H7 (cell line): ENCODE measurements around the gene DTX2. TPM values are rescaled to one million over a fixed set of nuclear protein-coding genes. Genes with fewer than 3 reads are reported as not detected.
A peak's percentile ranks its signal among the peaks of the same experiment; 100 is the strongest.
"Not testable (repeated sequence)": the region's sequence is repeated elsewhere in the genome, so short reads cannot be mapped to it uniquely, and the experiment has no call there.

Experiments
- DNase-seq: peaks from one replicate; pipeline ENCODE4 v3.0.0; 2012
- H3K27me3 ChIP-seq: 2 replicates; pipeline ENCODE4 v1.6.0; 2011; ENCODE audit warnings: mild to moderate bottlenecking, low read length; ENCODE audit not compliant: control insufficient read depth, insufficient read depth
- H3K36me3 ChIP-seq: replicated peaks from 2 replicates; pipeline ENCODE4 v1.5.1; 2011; ENCODE audit warnings: low read length; ENCODE audit not compliant: control insufficient read depth, insufficient read depth
- H3K4me3 ChIP-seq: 2 replicates; pipeline ENCODE4 v1.5.1; 2011; ENCODE audit warnings: low read depth, mild to moderate bottlenecking, control low read depth, low read length, moderate library complexity; ENCODE audit not compliant: insufficient read depth
- total RNA-seq: library from RNA; depleted of rRNA; stranded (reverse); fragments of >200 nt; shearing (Covaris generic); gene quantifications from 2 replicates; pipeline ENCODE4 v1.2.3, GENCODE V29; 2014

Gene DTX2
- total RNA-seq, 1 experiment from 2014 or later: 31.3 TPM

DNA sequence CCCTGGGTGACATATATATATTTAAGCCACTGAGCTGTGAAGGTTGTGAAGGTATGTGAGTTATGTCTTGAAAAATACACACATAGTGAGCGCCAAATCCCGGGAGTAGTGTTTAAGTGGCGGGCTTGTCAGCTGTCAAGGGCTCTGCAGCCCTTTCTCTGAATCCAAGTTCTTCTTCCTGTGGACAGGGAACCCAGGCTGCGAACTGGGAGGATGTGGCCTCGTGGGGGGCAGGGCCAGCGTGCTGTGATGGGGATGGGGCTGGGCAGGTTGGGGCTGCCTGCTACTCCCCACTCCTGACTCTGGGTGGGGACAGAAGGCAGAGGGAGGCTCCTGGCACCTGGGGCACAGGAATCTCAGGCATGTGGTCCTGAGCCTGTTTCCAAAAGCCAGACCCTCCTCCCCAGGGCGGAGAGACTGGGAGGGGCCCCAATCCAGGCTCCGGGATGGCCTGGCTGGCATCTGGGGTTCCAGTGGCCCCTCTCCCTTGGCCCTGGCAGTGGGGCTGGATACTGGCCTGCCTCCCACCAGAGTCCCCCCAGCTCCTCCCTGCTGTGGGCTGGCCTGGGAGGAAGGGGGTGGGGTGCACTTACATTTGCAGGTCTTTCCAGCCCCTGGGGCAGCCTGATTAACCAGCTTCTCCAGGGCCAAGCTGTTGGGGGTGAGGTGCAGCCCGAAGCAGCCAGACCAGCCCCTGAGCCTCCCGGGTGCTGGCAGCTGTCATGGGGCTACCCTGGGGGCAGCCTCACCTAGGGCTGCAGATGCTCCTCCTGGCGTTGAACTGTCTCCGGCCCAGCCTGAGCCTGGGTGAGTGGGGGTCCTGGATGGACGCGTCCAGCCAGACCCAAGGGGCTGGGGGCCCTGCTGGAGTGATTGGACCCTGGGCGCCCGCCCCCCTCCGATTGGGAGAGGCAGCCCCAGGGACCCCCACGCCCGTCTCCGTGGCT lies 48.7 kb downstream of the DTX2 start, which contains the start of gene UPK3B:
TSS of gene UPK3B (plus strand) at position 622 of the 947 bp plus-strand sequence. CDS start at position 723, 101 bp downstream.
- H3K27me3 ChIP-seq: no peaks in the 10 kb centered on the region
- no peak within 1 kb of the TSS for H3K4me3 ChIP-seq
- H3K36me3 ChIP-seq: peaks cover 1% of the 10 kb centered on the region; the same call in 1 of the 2 replicates
- DNase-seq: peak; percentile 93

DNA sequence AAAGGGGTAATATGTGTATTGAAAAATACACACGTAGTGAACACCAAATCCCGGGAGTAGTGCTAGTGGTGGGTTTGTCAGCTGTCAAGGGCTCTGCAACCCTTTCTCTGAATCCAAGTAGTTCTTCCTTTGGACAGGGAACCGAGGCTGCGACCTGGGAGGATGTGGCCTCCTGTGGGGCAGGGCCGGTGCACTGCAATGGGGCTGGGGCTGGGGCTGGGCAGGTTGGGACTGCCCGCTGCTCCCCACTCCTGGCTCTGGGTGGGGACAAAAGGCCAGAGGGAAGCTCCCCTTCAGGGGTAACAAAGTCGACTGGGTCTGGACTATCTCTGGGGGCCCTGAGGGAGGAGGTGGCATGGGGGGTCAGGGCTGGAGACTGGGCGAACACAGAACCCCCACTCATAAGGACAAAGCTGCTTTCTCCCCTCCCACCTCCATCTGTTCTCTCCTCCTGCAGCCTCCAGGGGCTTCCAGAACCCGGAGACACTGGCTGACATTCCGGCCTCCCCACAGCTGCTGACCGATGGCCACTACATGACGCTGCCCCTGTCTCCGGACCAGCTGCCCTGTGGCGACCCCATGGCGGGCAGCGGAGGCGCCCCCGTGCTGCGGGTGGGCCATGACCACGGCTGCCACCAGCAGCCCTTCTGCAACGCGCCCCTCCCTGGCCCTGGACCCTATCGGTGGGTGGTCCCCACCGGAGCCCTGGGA lies 49.8 kb downstream of the DTX2 start:
- H3K27me3 ChIP-seq, H3K36me3 ChIP-seq, DNase-seq, H3K4me3 ChIP-seq: not testable (repeated sequence)

DNA sequence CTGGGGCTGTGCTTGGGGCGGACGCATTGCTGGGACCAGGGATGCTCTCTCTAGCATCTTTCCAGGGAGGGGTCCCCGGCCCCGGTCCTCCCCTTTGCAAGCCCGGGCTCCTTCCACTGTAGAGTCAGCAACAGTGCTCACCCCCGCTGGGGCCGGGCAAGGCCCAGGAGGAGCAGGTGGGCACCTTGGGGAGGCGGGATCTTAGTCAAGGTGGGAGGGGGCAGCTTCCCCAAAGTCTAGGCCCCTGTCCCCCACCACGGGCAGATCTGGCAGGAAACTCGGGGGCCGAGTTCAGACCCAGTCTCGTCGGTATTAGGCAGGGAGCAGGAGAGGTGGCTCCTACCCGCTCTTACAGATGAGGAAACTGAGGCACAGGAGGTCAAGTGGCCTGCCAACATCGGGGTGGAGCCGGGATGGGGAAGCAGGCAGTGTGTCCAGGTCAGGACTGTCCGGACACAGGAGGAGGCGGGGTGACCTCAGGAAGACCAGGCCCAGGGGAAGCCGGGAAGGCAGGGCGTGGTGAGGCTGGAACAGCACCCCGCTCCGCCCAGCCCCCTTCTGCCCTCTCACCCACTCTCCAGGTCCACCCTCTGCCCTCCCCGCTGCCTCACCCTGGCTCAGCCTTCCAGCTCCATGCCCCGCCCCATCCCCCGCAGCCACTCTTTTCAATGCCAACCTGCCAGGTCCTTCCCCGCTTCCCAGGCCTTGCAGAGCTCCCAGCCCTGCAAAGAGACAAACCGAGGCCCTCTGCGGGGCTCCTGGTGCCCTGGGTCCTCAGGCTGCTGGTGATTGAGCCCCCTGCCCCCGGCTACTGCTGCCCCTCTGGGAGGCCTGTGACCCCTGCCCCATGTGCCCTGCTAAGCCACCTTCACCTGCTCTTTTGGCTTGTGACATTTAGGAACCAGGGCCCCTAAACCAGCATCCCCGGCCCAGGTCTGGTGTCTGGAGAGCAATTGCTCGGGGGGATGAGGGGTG lies 50.7 kb downstream of the DTX2 start:
- not testable (repeated sequence) for H3K4me3 ChIP-seq, H3K36me3 ChIP-seq, DNase-seq, H3K27me3 ChIP-seq

DNA sequence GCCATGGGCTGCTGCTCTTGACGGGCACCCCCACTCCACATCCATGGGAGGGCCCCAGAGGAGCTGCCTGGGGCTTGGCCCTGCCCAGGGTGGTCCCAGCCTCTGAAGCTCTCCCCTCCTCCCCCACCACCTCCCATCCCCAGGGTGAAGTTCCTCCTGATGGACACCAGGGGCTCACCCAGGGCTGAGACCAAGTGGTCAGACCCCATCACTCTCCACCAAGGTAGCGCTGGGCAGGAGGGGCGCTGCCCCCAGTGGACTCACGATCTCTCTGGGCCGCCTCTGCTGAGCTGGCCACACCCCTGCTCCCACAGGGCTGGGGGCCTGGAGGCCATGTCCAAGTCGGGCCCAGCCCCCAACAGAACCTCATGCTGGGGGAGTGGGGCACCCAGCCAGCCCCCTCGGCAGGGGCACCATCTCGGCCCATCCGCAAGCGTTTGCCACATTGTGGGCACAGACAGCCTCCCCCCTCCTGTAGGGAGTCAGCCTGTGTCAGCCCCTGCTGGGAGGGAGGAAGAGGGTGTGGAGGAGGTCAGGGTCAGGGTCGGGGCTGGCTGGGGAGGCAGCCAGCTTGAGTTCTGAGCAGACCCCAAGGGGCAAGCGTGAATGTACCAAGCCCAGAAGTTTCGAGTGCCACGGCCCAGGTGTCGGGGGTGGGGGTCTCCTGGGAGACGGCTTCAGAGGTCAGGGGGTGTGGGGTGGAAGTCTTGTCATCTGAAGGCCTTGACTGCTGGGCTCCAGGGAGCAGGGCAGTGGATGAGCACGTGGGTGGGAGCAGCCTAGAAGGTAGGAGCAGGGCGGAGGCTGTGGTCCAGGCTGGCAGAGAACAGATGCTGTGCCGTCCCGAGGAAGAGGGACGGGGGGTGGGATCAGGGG lies 51.7 kb downstream of the DTX2 start:
- Histone ChIP-seq H3K4me3 (no peak overlapping the region), H3K36me3 (no peaks in the 10 kb centered on the region), H3K27me3 (no peaks in the 10 kb centered on the region)
- DNase-seq: peak; percentile 89

DNA sequence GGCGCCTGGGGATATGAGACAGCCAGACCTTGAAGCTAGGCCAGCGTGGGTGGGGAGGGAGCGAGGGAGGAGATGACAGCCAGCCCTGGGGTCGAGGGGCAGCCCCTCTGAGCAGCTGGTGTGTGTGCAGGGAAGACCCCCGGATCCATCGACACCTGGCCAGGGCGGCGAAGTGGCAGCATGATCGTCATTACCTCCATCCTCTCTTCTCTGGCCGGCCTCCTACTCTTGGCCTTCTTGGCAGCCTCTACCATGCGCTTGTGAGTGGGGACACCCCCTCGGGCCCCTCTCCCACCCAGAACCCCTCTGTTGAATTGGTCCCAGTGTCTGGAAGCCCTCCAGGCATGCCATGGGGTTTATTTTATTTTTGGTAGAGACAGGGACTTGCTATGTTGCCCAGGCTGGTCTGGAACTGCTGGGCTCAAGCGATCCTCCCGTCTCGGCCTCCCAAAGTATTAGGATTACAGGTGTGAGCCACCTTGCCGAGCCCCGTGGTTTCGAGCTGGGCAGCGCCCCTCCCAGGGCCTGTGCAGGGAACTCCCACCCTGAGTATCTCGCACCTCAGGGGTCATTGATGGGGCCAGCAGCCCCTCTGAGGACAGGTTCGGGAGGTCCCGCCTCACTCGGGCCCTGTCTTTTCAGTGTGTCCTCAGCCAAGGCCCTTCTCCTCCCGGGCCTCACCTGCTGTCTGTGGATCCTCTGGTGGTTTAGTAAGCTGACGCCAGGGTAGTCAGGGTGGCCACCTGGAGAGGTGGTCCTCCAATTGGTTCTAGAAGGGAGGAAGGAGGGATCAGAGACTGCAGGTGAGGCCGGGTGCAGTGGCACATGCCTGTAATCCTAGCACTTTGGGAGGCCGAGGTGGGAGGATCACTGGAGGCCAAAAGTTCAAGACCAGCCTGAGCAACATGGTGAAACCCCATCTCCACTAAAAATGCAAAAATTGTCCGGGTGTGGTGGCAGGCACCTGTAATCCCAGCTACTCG lies 52.6 kb downstream of the DTX2 start:
- DNase-seq: peak; percentile 55
- Histone ChIP-seq H3K4me3 (no peak overlapping the region), H3K36me3 (no peaks in the 10 kb centered on the region), H3K27me3 (no peaks in the 10 kb centered on the region)

DNA sequence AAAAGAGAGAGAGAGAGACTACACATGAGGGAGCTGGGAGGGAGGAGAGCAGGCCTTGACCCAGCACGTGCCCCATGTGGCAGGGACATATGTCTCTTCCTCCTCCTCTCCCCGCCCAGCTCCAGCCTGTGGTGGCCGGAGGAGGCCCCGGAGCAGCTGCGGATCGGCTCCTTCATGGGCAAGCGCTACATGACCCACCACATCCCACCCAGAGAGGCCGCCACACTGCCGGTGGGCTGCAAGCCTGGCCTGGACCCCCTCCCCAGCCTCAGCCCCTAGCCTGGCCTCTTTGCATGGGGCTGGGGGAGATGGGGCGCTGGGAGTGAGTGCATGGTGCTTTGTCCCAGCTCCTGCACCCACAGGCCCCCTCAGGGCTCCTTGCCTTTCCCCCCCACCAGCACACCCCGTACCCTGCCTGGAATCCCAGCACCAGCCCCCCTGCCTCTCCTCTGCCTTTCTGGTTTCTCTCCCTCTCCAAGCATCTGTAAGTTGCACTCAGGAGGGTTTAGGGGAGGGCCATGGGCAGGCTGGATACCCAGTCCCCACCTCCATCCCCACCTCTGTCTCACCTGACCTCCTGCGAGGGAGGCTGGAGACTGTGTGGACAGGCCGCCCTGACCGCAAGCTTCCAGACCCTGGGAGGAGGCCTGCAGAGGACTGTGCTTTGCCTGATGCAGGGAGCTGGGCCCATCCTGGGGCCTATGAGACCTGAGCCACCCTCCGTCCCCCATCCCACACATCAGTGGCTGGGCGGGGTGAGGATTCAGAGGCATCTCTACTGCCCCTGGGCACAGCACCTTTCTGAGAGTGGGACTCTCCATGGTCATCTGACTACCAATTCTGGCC lies 53.6 kb downstream of the DTX2 start:
- peak; percentile 48 for DNase-seq
- no peak overlapping the region for H3K4me3 ChIP-seq
- no peaks in the 10 kb centered on the region for H3K27me3 ChIP-seq
- H3K36me3 ChIP-seq: no peaks in the 10 kb centered on the region

DNA sequence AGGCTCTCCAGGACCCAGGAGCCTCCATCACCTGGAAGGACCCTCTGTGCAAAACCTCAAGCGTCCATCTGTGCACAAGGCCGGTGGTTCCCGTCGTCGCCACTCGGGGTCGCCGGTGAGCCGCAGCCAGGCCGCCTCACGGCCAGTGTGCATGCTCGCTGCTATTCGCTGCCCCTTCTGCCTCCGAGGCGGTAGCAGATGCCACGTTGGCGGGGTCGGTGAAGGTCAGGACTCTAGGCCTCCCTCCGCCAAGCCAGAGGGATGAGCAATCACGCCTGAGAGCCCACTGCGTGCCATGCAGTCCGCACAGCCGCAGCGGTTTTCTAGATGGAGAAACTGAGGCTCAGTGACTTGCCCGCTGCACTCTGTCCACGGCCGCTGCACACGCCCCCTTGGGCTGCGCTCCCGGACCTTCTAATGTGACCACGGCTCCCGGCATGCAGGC lies 54.5 kb downstream of the DTX2 start:
- peak; percentile 89 for DNase-seq
- H3K36me3 ChIP-seq: no peaks in the 10 kb centered on the region
- no peak overlapping the region for H3K4me3 ChIP-seq
- H3K27me3 ChIP-seq: no peaks in the 10 kb centered on the region

DNA sequence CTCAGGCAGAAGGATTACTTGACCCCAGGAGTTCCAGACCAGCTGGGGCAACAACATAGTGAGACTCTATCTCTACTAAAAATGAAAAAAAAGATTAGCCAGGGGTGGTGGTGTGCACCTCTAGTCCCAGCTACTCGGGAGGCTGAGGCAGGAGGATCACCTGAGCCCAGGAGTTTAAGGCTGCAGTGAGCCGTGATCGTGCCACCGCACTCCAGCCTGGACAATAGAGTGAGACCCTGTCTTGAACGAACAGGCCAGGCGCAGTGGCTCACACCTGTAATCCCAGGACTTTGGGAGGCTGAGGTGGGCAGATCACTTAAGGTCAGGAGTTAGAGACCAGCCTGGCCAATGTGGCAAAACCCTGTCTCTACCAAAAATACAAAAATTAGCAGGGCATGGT lies 55.4 kb downstream of the DTX2 start:
- not testable (repeated sequence) for DNase-seq, H3K4me3 ChIP-seq, H3K36me3 ChIP-seq, H3K27me3 ChIP-seq

DNA sequence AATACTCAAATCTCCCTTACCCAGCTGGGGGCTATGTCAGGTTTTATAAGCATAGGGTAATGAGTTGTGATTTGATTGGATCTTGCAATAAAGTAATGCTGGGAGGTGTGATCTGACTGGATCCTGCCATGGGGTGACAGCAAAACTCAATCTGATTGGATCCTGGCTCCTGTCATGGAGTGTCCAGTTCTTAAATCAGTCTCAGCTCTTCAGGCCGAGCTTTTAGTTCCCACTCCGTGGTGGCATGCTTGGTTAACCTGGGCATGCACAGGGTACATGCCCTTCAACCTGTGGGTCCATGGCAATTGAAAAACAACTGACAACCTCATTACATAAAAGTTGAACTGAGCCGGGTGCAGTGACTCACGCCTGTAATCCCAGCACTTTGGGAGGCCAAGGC lies 64.7 kb downstream of the DTX2 start:
- not testable (repeated sequence) for H3K36me3 ChIP-seq, H3K4me3 ChIP-seq, DNase-seq

DNA sequence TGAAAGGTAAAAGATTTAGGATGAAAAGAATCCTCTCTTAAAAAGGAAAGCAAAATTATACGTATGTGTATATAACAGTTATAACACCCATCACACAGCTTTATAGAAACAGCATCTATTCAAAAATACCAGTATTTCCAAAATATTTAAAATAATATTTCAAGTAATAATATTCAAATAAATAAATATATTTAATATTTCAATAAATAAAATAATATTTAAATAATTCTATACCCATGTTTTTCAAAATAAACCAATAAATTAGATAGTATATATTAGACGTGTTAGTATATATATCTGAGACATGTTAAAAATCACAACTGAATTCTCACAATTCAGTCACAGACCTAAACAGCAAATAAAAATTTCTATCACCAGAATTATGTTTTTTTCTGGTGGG lies 70.1 kb downstream of the DTX2 start:
- not testable (repeated sequence) for H3K4me3 ChIP-seq, H3K27me3 ChIP-seq, DNase-seq, H3K36me3 ChIP-seq

More for the DNA sequence above, 64.7 kb downstream of the DTX2 start:
- H3K27me3 ChIP-seq: not testable (repeated sequence)

DNA sequence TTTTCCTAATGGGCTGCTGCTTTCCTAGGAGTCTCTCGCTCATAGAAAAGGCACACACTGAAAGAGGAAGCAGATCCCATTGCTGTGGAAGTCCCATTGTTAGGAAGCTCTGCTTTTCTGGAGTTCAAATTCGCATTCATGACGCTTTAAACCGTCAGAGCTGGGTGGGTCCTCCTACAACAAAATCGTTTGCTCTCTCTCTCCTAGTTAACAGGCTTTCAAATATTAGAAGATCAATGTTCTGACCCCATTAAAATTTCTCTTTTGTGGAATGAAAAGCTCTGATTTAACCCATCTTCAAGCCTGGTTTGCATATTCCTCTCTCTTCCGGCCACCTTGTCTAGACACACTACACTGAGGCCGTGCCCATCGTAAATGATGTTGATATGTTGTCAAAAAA lies 81.7 kb downstream of the DTX2 start, which contains the start of gene SPDYE16:
TSS of gene SPDYE16 (minus strand) at position 101 of the 400 bp plus-strand sequence. CDS start 1,838 bp downstream, outside the sequence.
- not testable (repeated sequence) for DNase-seq, H3K4me3 ChIP-seq

More for the DNA sequence above, 81.7 kb downstream of the DTX2 start, which contains the start of gene SPDYE16:
- H3K27me3 ChIP-seq, H3K36me3 ChIP-seq: not testable (repeated sequence)
